ENCODE results near the gene TMED10.

TMED10 gene

GRCh38 chr14:75174066-75174465 lies 2.3 kb downstream of the TMED10 start:
- no peaks in the 10 kb centered on the region for H3K9me3 ChIP-seq (ENCODE audit: control insufficient read depth, low read length)
- TF ChIP-seq CTCF (IDR thresholded peaks at IDR 0.05) = no peak
- H3K4me1 ChIP-seq = peaks cover 12% of the 10 kb centered on the region
- H3K36me3 ChIP-seq (ENCODE audit: control insufficient read depth, insufficient read depth, low read length) = no peaks in the 10 kb centered on the region
- H2AFZ ChIP-seq = no peak overlapping the region
- peaks cover 69% of the 10 kb centered on the region for H3K79me2 ChIP-seq
- H3K27me3 ChIP-seq (ENCODE audit: control insufficient read depth, insufficient read depth, low read length) = no peaks in the 10 kb centered on the region
- no peak overlapping the region for H3K27ac ChIP-seq
- H3K4me3 ChIP-seq (ENCODE audit: low read depth, low read length) = no peak overlapping the region
- H3K9ac ChIP-seq = no peak overlapping the region
- H3K4me2 ChIP-seq (ENCODE audit: low read length) = no peak overlapping the region

- Histone ChIP-seq H3K9me3 (ENCODE audit: control insufficient read depth, low read length) (no peaks in the 10 kb centered on the region), H3K79me2 (peaks cover 95% of the 10 kb centered on the region), H2AFZ (no peak overlapping the region), H3K4me3 (ENCODE audit: low read depth, low read length) (no peak overlapping the region), H3K4me1 (peaks cover 30% of the 10 kb centered on the region), H3K27me3 (ENCODE audit: control insufficient read depth, insufficient read depth, low read length) (no peaks in the 10 kb centered on the region), H3K4me2 (ENCODE audit: low read length) (no peak overlapping the region), H3K27ac (no peak overlapping the region), H3K9ac (no peak overlapping the region), H3K36me3 (ENCODE audit: control insufficient read depth, insufficient read depth, low read length) (no peaks in the 10 kb centered on the region)
- no peak for TF ChIP-seq CTCF (IDR thresholded peaks at IDR 0.05)
These were observed 5.6 kb downstream of the TMED10 start for GRCh38 chr14:75170772-75171171.

- TF ChIP-seq CTCF (IDR thresholded peaks at IDR 0.05) = no peak
- H2AFZ ChIP-seq = no peak overlapping the region
- H3K4me1 ChIP-seq = peaks cover 32% of the 10 kb centered on the region
- H3K4me3 ChIP-seq (ENCODE audit: low read depth, low read length) = no peak overlapping the region
- no peak overlapping the region for H3K27ac ChIP-seq
- H3K9me3 ChIP-seq (ENCODE audit: control insufficient read depth, low read length) = no peaks in the 10 kb centered on the region
- peak overlapping the region; percentile 40 for H3K4me2 ChIP-seq (ENCODE audit: low read length)
- H3K27me3 ChIP-seq (ENCODE audit: control insufficient read depth, insufficient read depth, low read length) = no peaks in the 10 kb centered on the region
- H3K9ac ChIP-seq = no peak overlapping the region
- peaks cover 91% of the 10 kb centered on the region for H3K79me2 ChIP-seq
- H3K36me3 ChIP-seq (ENCODE audit: control insufficient read depth, insufficient read depth, low read length) = no peaks in the 10 kb centered on the region
These were observed 7.7 kb downstream of the TMED10 start for GRCh38 chr14:75168586-75169335.

- Histone ChIP-seq H3K4me1 (peaks cover 28% of the 10 kb centered on the region), H3K36me3 (ENCODE audit: control insufficient read depth, insufficient read depth, low read length) (no peaks in the 10 kb centered on the region), H3K9me3 (ENCODE audit: control insufficient read depth, low read length) (no peaks in the 10 kb centered on the region), H3K4me3 (ENCODE audit: low read depth, low read length) (no peak overlapping the region), H3K9ac (no peak overlapping the region), H3K4me2 (ENCODE audit: low read length) (no peak overlapping the region), H3K79me2 (peaks cover 89% of the 10 kb centered on the region), H3K27me3 (ENCODE audit: control insufficient read depth, insufficient read depth, low read length) (no peaks in the 10 kb centered on the region), H3K27ac (no peak overlapping the region), H2AFZ (no peak overlapping the region)
- no peak for TF ChIP-seq CTCF (IDR thresholded peaks at IDR 0.05)
These were observed 9.1 kb downstream of the TMED10 start for GRCh38 chr14:75167325-75167724.
